ENCODE data around the gene PPP1R3C.

- no peak for TF ChIP-seq CTCF (conservative IDR thresholded peaks at IDR 0.05; ENCODE audit: low read length)
- TF ChIP-seq EZH2phosphoT487 (IDR thresholded peaks at IDR 0.05; ENCODE audit: borderline replicate concordance): no peak
Measured at GRCh38 chr10:91621483-91622113, 11.3 kb downstream of the PPP1R3C start.
